Activated T-helper 1 cell treated with Interleukin-2 at 50 U/mL for 16 hours (primary cell): ENCODE results near the gene ASXL3.

Experiments used
- DNase-seq: peaks from one replicate; pipeline ENCODE4 v3.0.0-alpha.2; 2020; ENCODE audit warnings: low read depth

Gene ASXL3

DNA sequence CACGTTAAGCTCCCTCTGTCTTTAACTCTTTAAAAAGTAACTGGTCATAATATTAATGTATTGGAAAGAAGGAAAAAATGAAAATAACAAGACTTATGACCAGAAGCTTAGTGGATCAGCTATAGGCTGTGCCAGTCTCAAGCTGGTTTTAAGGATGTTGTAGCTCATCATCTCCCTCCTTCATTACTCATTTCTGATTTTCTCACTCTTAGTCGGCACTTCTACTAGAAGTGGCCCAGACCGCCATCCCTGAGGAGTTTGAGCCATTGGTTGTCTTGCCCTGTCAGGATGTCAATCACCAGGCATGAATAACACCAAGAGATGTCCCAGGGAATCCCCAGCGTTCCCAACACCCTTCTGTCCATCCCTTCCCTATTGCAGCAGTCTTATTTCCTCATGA, 151.5 kb downstream of the ASXL3 start:
- no peak for DNase-seq

DNA sequence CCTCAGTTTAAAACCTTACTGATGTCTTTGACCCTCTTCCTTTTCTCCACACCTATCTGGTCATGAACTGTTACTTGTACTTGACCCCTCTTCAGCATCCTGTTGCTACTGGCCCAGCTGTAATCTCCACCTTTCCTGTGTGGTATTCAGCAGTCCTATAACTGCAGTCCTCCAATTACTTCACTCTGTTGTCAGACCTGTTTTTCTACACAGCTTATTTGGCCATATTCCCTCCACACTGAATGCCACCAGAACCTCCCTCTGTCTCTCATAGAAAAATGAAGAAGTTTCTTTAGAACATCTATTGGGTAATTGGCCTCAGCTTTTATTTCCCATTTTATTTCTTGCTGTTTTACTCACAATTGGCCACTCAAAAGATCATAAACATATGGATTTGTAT, 155.4 kb downstream of the ASXL3 start:
- no peak for DNase-seq

DNA sequence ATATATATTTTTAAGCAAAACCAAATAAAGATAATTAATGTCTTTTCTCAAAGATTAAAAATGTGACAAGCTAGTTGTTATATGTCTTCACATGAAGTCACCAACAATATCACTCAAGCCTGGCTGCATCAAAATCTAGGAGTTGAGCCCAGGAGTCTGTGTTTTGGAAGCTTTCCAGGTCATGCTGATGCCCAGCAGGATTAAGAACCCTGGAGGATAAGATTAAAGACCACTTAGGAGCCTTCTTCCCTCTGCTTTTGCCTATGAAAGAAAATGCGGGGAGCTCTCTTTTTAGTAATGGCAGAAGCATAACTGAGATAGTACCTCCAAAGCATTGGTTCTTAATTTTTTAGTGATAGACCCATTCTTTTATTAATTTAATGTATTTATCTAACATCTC, 157.4 kb downstream of the ASXL3 start:
- DNase-seq: no peak

DNA sequence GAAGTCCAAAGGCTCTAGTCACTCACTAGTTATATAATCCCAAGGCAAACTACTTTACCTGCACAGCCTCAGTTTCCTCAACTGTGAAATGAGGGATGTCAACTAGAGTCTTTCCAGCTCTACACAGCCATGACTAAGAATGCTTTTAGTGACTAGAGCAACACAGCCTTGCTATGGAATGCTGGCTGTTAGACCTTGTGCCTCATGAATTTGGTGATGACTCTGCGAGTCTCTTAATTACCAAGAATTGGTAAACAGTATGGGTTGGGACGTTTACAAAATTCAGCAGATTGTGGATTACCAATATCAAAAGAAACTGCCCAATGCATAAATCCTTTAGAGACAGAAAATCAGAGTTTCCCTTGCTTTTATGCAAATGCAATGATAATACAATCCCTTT, 163.7 kb downstream of the ASXL3 start:
- no peak for DNase-seq

DNA sequence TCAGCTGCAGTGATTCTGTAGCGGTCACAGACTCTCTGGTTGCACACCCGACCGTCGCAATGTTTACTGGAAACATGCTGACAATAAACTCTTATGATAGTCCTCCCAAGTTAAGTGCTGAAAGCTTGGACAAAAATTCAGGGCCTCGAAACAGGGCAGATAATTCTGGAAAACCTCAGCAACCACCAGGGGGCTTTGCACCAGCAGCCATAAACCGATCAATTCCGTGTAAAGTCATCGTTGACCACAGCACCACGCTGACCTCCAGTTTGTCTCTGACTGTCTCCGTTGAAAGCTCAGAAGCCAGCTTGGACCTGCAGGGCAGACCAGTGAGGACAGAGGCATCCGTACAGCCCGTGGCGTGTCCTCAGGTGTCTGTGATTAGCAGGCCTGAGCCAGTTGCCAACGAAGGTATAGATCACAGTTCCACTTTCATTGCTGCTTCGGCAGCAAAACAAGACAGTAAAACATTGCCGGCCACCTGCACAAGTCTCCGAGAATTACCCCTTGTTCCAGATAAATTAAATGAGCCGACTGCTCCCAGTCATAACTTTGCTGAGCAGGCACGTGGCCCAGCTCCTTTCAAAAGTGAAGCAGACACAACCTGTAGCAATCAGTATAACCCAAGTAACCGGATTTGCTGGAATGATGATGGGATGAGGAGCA, 166.1 kb downstream of the ASXL3 start:
- DNase-seq: no peak

DNA sequence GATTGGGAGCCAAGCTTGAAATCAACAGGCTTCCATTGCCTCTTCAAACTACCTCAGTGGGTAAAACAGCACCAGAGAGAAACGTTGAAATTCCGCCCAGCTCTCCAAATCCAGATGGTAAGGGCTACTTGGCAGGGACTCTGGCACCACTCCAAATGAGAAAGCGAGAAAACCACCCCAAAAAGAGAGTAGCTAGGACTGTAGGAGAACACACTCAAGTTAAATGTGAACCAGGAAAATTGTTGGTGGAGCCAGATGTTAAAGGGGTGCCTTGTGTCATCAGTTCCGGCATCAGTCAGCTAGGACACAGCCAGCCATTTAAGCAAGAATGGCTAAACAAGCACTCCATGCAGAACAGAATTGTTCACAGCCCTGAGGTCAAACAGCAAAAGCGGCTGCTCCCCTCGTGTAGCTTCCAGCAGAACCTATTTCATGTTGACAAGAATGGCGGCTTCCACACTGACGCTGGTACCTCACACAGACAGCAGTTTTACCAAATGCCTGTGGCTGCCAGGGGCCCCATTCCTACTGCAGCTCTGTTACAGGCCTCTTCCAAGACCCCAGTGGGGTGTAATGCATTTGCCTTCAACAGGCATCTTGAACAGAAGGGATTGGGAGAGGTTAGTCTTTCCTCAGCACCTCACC, 167.3 kb downstream of the ASXL3 start:
- DNase-seq: no peak

DNA sequence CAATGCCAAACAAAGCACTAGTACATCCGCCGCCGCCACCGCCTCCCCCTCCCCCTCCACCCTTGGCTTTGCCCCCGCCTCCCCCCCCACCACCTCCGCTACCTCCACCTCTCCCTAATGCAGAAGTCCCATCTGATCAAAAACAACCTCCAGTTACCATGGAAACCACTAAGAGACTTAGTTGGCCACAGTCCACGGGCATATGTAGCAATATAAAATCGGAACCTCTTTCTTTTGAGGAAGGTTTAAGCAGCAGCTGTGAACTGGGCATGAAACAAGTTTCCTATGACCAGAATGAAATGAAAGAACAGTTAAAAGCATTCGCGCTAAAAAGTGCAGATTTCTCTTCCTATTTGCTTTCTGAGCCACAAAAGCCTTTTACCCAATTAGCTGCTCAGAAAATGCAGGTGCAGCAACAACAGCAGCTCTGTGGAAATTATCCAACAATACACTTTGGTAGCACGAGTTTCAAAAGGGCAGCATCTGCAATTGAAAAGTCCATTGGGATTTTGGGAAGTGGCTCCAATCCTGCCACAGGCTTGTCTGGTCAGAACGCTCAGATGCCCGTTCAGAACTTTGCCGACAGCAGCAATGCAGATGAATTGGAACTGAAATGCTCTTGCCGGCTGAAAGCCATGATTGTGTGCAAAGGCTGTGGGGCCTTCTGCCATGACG, 168.0 kb downstream of the ASXL3 start:
- no peak for DNase-seq

DNA sequence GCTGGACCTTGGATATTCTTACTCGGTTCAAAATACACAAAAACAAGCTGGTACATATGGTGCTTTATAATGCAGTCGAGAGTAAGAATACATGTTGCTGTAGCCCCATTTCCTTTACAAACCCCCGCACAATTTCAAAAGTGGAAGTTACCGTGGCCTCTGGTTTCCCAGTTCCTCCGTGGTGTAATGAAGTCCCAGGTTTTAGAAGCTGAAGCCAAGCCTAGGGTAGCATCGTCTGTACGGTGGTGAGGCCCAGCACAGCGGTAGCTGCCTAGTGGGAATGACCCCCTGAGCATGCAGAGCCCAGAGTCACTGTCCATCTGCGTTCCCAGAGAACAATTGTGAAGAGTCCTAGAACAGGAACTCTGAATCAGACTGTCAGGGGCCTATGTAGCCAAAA, 171.8 kb downstream of the ASXL3 start:
- DNase-seq: no peak

DNA sequence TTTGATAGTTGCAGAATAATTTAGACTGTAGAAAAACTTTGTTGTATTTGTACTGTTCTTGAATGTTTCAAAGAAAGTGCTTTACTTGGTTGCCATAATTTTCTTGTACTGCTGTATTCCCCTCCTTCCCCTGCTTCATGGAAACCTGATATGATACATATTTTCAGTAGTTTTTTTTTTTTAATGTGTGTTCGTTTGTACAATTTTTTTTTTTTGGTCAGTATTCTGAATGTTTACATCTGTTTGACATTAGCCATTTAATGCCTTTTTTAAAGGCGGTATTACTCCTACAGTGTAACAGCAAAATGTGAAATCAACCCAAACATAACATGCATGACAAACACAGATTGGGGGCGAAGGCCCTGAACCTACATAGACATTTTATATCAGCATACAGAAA, 172.3 kb downstream of the ASXL3 start:
- DNase-seq: no peak

DNA sequence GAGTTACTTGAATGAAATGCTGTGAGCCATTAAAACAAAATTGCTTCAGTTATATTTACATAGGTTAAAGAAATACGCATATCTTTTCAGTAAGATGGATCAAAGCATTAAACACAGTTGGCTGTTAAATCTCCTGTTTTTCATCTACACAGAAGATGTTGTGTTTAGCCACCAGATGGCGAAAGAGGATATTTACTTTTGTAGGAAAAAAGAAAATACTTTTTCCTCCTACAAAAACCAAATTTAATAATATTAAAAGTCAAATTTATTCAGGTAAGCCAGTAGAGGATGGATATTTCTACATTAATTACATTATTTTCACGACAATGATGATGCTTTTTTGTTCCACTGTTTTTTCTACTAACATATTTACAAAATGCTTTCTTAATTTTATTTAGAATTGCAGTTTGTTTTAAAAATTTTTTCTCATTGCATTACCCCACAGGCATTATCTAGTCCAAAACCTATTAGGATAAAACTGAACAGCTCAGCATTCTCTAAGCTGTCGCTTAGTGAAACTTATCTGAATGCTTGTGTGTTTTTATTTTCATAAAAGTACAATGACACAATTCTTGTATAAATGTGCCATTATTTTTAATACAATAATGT, 173.7 kb downstream of the ASXL3 start:
- no peak for DNase-seq

DNA sequence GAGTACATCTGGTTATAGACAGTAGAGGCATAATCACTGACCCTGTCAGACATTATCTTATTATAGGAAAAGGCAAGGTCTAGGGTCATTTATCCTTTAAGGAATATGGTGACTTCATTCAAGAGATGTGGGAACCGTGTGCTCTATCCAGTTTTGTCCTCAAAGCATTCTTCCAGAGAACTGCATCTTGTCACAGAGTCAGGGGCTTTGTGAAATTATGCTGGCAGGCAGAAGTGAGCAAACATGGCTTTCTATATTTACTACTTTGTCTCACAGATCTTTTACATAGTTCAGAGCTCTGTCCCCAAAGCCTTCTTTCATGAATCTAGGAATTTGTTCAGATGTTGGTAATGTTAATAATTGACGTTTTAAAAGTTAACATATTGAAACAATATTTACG, 177.4 kb downstream of the ASXL3 start:
- no peak for DNase-seq

DNA sequence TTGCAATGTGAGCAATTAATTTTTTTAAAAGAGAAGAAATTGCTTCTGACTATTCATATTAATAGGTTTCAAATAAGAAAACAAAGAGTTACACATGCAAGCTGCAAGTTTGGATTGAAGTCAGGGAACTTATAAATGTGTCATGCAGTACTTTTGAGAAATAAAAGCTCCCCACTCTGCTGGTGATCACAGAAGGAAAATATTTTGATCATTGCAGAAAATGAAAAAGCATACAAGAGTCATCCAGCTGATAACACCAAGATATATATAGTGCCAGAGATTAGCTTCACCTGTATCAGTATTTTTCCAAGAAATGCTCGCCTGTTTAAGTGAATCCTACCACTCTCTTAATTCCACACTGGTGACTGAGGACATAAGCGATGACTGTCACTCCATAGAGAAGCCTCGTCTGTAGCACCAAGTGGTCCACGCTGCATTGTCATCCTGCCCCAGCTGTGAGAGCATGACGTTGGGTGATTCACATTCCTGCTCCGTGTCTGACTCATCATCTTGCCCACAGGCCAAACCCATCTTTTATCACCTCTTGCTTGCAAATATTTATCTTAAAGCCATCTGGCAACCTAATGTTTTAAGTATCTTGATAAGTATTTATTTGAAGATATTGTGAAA, 178.0 kb downstream of the ASXL3 start:
- no peak for DNase-seq

DNA sequence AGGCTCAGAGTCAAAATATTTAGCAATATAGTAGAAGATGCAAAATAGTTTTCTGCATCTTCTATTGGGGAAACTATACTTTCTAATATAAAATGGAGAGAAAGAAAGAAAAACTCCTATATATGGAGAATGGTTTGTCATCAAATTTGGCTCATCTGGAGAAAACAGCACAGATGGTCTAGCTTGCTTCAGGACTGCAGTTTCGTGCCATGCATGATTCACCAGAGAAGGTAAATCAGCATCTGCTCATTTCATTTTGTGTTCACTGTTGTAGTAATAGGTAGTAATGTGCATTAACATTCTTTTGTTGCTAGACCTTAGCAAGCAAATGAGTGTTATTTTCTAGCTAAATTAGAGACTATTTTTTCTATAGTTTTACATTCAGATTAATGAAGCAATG, 179.0 kb downstream of the ASXL3 start:
- DNase-seq: no peak

DNA sequence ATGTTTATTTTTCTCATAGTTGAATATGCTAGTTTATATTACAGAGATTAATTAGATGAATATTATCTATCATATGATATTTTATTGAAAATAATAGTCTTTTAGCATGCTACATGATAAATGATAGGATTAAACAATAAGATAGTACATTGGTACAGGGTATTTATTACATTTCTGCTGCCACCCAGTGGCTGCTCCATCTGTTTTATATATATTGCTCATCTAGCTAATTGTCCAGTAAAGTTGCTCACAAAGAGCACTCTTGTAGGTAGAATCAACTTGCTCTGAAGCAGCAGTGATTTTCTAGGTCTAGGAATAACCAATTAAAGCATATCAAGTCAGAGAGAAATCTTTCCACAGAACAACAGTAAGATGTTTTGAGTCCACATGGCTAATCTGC, 183.3 kb downstream of the ASXL3 start:
- no peak for DNase-seq

DNA sequence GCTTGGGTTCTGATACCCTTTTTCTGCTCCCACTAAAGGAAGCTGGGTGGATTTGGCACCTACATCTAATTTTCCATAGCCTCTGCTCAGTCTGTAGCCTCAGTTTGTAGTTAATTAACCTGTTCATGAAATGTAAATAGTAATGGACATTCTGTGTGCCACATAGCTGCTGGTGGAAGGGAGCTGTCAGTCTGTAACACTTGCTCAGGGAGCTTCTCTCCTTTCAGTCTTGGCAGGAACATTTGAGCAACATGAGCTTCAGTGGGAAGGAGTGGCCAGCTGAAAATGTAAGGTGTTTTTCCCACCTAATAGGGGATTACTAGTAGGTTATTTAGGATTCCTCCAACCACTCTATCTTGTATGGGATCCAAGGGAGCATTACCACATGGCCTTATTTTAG, 203.4 kb downstream of the ASXL3 start:
- no peak for DNase-seq
